Limb (tissue), 2 donors: ENCODE data around the gene THSD7B.
A peak's percentile ranks its signal among the peaks of the same experiment; 100 is the strongest.
"Not testable (repeated sequence)": the region's sequence is repeated elsewhere in the genome, so short reads cannot be mapped to it uniquely, and the experiment has no call there.

Source experiments
- DNase-seq, 2 donors: peaks; one replicate each; pipeline ENCODE4 v3.0.0-alpha.2; 2016; ENCODE audit errors: extremely low spot score in 2 of 2

THSD7B gene

GRCh38 chr2:137250401-137250800 lies 485.1 kb downstream of the THSD7B start:
- no peak for DNase-seq

GRCh38 chr2:137251045-137251444 lies 485.7 kb downstream of the THSD7B start:
- no peak for DNase-seq

- no peak for DNase-seq
Measured at GRCh38 chr2:137252934-137253333, 487.6 kb downstream of the THSD7B start.

GRCh38 chr2:137254052-137254451 lies 488.7 kb downstream of the THSD7B start:
- DNase-seq = no peak

- DNase-seq = no peak
Measured at GRCh38 chr2:137255345-137255744, 490.0 kb downstream of the THSD7B start.

- no peak for DNase-seq
Measured at GRCh38 chr2:137255990-137256389, 490.6 kb downstream of the THSD7B start.

GRCh38 chr2:137261881-137262585 lies 496.7 kb downstream of the THSD7B start:
- no peak for DNase-seq

GRCh38 chr2:137262594-137262993 lies 497.2 kb downstream of the THSD7B start:
- DNase-seq = no peak

- no peak for DNase-seq
Measured at GRCh38 chr2:137287913-137288639, 522.7 kb downstream of the THSD7B start.

- DNase-seq = no peak
Measured at GRCh38 chr2:137291836-137292570, 526.7 kb downstream of the THSD7B start.

- no peak for DNase-seq
Measured at GRCh38 chr2:137298377-137298776, 533.0 kb downstream of the THSD7B start.

- DNase-seq = no peak
Measured at GRCh38 chr2:137300987-137301386, 535.6 kb downstream of the THSD7B start.

GRCh38 chr2:137302957-137303356 lies 537.6 kb downstream of the THSD7B start:
- DNase-seq = no peak

GRCh38 chr2:137316075-137316474 lies 550.7 kb downstream of the THSD7B start:
- no peak for DNase-seq

GRCh38 chr2:137321566-137321965 lies 556.2 kb downstream of the THSD7B start:
- peak in 1 of 2 donors; percentile 4 for DNase-seq

GRCh38 chr2:137331562-137331961 lies 566.2 kb downstream of the THSD7B start:
- not testable (repeated sequence) for DNase-seq

- DNase-seq = peak in 1 of 2 donors; percentile 15
Measured at GRCh38 chr2:137333386-137334165, 568.2 kb downstream of the THSD7B start.

- DNase-seq = no peak
Measured at GRCh38 chr2:137336067-137336466, 570.7 kb downstream of the THSD7B start.

GRCh38 chr2:137339051-137339450 lies 573.7 kb downstream of the THSD7B start:
- DNase-seq = no peak

- no peak for DNase-seq
Measured at GRCh38 chr2:137345994-137346393, 580.6 kb downstream of the THSD7B start.

- no peak for DNase-seq
Measured at GRCh38 chr2:137348301-137348700, 583.0 kb downstream of the THSD7B start.
